HFFc6 (cell line): ENCODE measurements around the gene DDX41. TPM values are rescaled to one million over a fixed set of nuclear protein-coding genes. Genes with fewer than 3 reads are reported as not detected.

Experiments used
- DNase-seq: peaks from one replicate; pipeline ENCODE4 v3.0.0-alpha.2; 2018
- H3K27ac Mint-ChIP-seq: 2 replicates; pipeline ENCODE4 v1.8.0; 2020; ENCODE audit warnings: mild to moderate bottlenecking, mixed read lengths
- H3K27me3 Mint-ChIP-seq: 2 replicates; pipeline ENCODE4 v1.8.0; 2021; ENCODE audit warnings: mild to moderate bottlenecking, moderate library complexity, mixed read lengths; ENCODE audit not compliant: insufficient read depth
- H3K36me3 Mint-ChIP-seq: 2 replicates; pipeline ENCODE4 v1.8.0; 2021; ENCODE audit warnings: low read depth, mixed read lengths
- H3K4me1 Mint-ChIP-seq: 2 replicates; pipeline ENCODE4 v1.8.0; 2020; ENCODE audit warnings: low read depth, mixed read lengths
- H3K4me3 Mint-ChIP-seq: 2 replicates; pipeline ENCODE4 v1.8.0; 2020; ENCODE audit warnings: mild to moderate bottlenecking, moderate library complexity, mixed read lengths
- H3K9me3 Mint-ChIP-seq: 2 replicates; pipeline ENCODE4 v1.8.0; 2020; ENCODE audit warnings: mild to moderate bottlenecking, mixed read lengths
- CTCF ChIP-seq: fragments of 200-600 bp; sonication (generic); IDR thresholded peaks from 2 replicates; pipeline ENCODE4 v1.5.0; 2021; ENCODE audit warnings: antibody characterized with exemption, mild to moderate bottlenecking
- total RNA-seq, 6 experiments: library from RNA; stranded (reverse); fragmentation: NEBNext Ultra II Directional; extraction: Animal tissue kit (Norgen Biotek cat#: 25700); gene quantifications; 2 replicates in 1 of 6; 3 replicates in 5 of 6; pipeline ENCODE4 v1.2.3, GENCODE V29; 2021

DDX41 gene
- total RNA-seq, 6 experiments from 2014 or later, result 83.8 to 105 (median 98.5) TPM

GRCh38 chr5:177500685-177501522, 15.9 kb downstream of the DDX41 start:
- peak overlapping the region; percentile 73 for H3K27ac Mint-ChIP-seq
- peak; percentile 97 for TF ChIP-seq CTCF
- H3K4me1 Mint-ChIP-seq, result peaks cover 36% of the 10 kb centered on the region
- DNase-seq, result peak; percentile 78
- H3K27me3 Mint-ChIP-seq, result peaks cover 5% of the 10 kb centered on the region
- no peaks in the 10 kb centered on the region for H3K9me3 Mint-ChIP-seq
- no peak overlapping the region for H3K4me3 Mint-ChIP-seq
- H3K36me3 Mint-ChIP-seq, result 0 out of 2 replicates have a peak, but pooled peaks cover 4% of the 10 kb centered on the region

GRCh38 chr5:177499842-177500241, 16.9 kb downstream of the DDX41 start:
- DNase-seq, result no peak
- H3K9me3 Mint-ChIP-seq, result no peaks in the 10 kb centered on the region
- H3K36me3 Mint-ChIP-seq, result 0 out of 2 replicates have a peak, but pooled peaks cover 6% of the 10 kb centered on the region
- peaks cover 5% of the 10 kb centered on the region for H3K27me3 Mint-ChIP-seq
- H3K4me3 Mint-ChIP-seq, result no peak overlapping the region
- no peak overlapping the region for H3K27ac Mint-ChIP-seq
- peaks cover 46% of the 10 kb centered on the region for H3K4me1 Mint-ChIP-seq
- no peak for TF ChIP-seq CTCF

- TF ChIP-seq CTCF, result no peak
- Mint-ChIP-seq H3K27ac (peak overlapping the region; percentile 87), H3K4me3 (peak overlapping the region; percentile 92), H3K36me3 (peaks cover 8% of the 10 kb centered on the region; the same call in 1 of the 2 replicates), H3K4me1 (peaks cover 62% of the 10 kb centered on the region), H3K27me3 (peaks cover 5% of the 10 kb centered on the region), H3K9me3 (no peaks in the 10 kb centered on the region)
- DNase-seq, result no peak
Observed at GRCh38 chr5:177498013-177498787, 18.6 kb downstream of the DDX41 start.

GRCh38 chr5:177497292-177498012, 19.3 kb downstream of the DDX41 start, which contains the start of gene PDLIM7:
PDLIM7 (minus strand) TSS chr5:177497604; CDS start chr5:177496512, 1,092 bp downstream.
- peaks cover 16% of the 10 kb centered on the region for H3K36me3 Mint-ChIP-seq
- H3K4me1 Mint-ChIP-seq, result peaks cover 69% of the 10 kb centered on the region
- peak within 1 kb of the TSS; percentile 87 for H3K27ac Mint-ChIP-seq
- peak within 1 kb of the TSS; percentile 94 for H3K4me3 Mint-ChIP-seq
- DNase-seq, result peak; percentile 94
- H3K9me3 Mint-ChIP-seq, result no peaks in the 10 kb centered on the region
- 0 out of 2 replicates have a peak, but pooled peaks have one; percentile 13 for TF ChIP-seq CTCF
- peaks cover 7% of the 10 kb centered on the region for H3K27me3 Mint-ChIP-seq

GRCh38 chr5:177496727-177497291, 20.0 kb downstream of the DDX41 start:
- Mint-ChIP-seq H3K27me3 (peaks cover 7% of the 10 kb centered on the region), H3K4me1 (peaks cover 70% of the 10 kb centered on the region), H3K9me3 (no peaks in the 10 kb centered on the region), H3K27ac (peak overlapping the region; percentile 87), H3K36me3 (peaks cover 17% of the 10 kb centered on the region), H3K4me3 (peak overlapping the region; percentile 94)
- peak; percentile 92 for DNase-seq
- TF ChIP-seq CTCF, result no peak
